AG09319 (cell line): ENCODE measurements around the gene OSM.

Experiments
- DNase-seq: peaks from one replicate; pipeline ENCODE4 v3.0.0-alpha.2; 2010; ENCODE audit warnings: low read depth; ENCODE audit errors: extremely low read depth
- CTCF ChIP-seq: IDR thresholded peaks from 2 replicates; pipeline ENCODE4 v1.5.1; 2011; ENCODE audit warnings: low read depth, mild to moderate bottlenecking, inconsistent platforms, low read length, moderate library complexity

Gene OSM

DNA sequence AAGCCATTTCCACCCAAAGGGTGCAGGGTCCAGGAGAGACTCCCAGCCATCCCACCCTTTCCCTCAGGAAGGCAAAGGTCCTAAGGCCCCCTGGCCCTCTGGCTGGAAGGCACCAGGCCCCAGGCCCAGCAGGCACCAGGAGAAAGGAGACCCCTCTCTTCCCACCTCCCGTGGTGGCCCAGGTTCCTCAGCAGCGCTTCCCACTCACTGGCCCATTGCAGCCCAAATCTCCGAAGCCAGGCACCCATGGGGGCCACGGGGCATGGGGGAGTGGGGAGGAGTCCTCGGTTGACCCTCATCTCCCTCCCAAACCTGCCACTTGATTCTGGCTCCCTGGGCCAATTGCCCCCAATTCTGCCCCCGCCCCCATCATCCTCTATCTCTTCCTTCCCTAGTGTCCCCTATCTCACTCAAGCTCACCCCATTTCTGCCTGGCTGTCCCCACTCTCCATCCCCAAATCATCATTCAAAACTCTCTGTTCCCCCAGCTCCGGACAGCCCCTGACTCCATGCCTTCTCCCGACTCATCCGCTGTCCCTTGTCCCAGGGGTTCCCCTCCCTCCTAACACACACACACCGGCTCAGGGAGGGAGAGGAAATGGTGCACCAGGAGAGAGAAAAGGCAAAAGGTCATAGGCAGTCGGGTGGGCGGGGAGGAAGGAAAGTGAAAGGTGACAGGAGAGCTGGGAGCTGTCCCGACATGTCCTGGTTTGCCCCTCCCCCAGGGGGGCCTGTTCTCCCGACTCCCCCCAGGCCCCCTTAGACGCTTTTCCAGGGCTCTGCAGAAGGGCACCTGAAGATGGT lies 21.3 kb downstream of the OSM start:
- no peak for TF ChIP-seq CTCF
- no peak for DNase-seq

DNA sequence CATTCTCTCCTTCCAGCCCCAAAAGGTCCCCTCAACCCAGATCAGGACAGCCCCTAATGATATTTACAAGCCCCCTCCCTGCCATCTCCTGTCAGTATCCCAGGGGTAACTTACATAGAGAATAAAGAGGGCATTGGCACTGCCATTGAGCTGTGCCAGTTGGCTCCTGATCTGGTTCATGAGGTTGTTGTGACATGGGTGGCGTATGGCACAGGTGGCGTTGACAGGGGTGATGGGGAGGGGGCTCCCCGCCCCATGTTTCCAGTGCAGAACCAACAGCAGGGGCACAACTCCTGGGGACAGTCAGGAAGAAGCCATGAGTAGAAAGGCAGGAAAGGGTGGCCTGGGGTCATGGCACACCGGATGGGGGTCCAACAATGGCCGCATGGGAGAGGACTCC lies 22.0 kb downstream of the OSM start:
- no peak for DNase-seq
- TF ChIP-seq CTCF = no peak

GRCh38 chr22:30244066-30244465 lies 22.6 kb downstream of the OSM start:
- TF ChIP-seq CTCF = no peak
- DNase-seq = no peak

GRCh38 chr22:30243661-30244060 lies 23.0 kb downstream of the OSM start:
- DNase-seq = no peak
- TF ChIP-seq CTCF = no peak

DNA sequence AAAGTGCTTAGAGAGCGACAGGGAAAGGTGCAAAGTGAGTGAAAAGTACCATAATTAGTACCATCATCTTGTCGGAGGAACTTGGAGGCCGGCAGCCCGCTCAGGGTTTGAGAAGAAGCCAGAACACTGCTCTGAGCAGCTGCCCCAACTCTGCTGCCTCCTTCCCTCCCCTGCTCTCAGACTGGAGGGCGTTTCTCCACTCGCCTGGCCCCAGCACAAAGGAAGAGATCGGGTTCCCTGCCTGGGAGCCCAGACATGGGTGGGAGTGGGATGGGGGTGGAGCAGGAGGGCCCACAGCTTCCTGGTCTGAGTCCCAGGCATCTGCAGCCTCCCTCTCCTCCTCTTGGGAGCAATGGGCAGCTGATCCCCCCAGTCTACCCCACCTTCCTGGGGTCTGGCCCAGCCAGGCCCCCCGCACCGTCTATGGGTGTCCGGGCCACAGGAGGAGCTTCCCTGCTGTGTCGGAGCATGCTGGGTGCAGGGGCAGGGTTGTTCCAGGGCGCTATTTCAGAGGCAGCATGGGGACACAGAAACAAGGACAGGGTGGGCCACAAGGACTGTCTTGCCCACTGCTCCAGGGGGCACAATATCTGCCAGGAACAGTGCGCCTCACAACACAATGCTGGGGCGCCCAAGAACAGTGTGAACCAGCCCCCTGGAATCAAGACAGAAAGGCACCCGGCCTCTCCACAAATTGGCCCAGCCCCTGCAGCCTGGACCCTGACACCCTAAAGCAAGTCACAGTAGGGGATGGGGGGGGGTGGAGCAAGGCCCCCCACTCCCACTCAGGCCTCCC lies 24.9 kb downstream of the OSM start:
- DNase-seq = no peak

DNA sequence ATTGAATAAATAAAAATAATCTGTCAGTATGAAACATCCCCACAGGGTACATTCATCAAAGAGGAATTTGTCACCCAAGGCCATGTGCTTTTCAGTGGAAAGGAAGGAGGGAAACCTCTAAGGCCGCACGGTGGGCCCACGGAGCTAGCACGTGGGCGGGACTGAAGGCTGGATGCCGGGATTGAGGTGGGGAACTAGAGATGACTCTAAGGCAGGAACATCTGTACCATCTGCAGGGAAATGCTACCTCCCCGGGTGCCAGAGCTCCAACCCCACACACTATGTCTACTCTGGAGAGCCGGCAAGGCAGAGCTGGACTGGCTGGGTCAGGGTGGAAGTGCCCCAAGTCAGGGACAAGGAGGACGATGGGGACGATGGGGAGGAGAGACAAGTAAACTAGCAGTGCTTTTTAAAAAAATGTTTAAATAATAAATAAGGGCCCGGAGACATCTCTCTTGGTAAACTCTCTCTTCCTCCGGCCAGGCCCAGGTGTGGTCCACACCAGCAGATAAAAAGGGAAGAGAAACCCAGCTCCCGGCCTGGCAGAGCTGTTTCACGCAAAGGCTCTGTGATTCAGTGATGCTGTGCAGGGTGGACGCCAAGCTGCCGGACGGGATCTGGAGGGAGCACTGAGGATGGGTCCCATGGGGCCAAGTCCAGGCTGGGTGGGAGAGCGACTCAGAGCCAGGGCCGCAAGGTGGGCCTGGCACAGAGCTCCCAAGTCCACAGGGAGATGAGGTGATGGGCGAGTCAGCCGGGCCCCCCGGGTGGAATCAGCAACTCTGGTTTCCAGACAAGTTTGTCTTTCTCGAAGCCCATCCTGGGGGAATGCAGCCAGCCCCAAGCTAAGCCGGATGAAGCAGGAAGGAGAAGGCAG lies 25.9 kb downstream of the OSM start:
- no peak for DNase-seq
- no peak for TF ChIP-seq CTCF

More for the DNA sequence above, 24.9 kb downstream of the OSM start:
- no peak for TF ChIP-seq CTCF
